GM21576 (cell line): ENCODE data around the gene TNS1.
A peak's percentile ranks its signal among the peaks of the same experiment; 100 is the strongest.

Experiments
- ATAC-seq: cut with Tn5 transposase; IDR thresholded peaks from one replicate; pipeline ENCODE4 v1.9.1; 2021; ENCODE audit warnings: mild to moderate bottlenecking, moderate library complexity; ENCODE audit not compliant: unreplicated experiment

The TNS1 gene

DNA sequence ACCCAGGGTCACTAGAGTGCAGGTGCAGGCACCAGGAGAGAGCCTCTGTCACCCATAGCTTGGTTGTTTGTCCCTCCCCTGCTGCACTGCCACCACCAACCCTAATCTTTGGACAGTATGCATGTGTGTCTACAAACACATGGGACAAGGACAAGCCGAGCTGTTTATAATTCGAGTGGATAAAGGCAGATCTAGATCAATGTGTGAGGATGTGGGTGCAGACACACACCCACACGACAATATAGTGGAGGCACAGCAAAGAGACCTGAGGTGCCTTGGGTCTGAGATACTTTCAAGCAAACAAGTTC is 199.2 kb downstream of the TNS1 start:
- ATAC-seq: no peak

GRCh38 chr2:217802876-217803652 is 199.7 kb downstream of the TNS1 start:
- no peak for ATAC-seq

DNA sequence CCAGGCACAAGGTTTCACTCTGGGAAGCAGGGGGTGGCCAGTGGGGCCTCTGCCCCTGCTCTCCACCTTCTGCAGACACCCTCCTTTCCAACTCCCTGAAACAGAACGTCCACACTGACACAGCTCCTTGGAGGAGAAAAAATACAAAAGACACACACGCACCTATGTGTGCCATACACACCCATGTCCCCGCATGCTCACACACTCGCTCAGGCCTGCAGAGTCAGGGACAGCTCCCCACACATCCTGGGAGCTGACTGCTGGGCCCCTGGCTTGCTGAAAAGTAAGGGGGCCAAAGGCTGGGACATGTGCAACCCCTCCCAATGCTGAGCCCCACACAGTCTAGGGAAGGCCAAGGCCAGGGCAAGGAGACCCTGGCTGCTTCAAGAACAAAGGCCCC is 200.5 kb downstream of the TNS1 start:
- ATAC-seq: no peak

GRCh38 chr2:217801711-217802110 is 201.1 kb downstream of the TNS1 start:
- ATAC-seq: no peak

GRCh38 chr2:217801115-217801531 is 201.7 kb downstream of the TNS1 start:
- ATAC-seq: no peak

GRCh38 chr2:217800433-217801114 is 202.2 kb downstream of the TNS1 start:
- no peak for ATAC-seq

DNA sequence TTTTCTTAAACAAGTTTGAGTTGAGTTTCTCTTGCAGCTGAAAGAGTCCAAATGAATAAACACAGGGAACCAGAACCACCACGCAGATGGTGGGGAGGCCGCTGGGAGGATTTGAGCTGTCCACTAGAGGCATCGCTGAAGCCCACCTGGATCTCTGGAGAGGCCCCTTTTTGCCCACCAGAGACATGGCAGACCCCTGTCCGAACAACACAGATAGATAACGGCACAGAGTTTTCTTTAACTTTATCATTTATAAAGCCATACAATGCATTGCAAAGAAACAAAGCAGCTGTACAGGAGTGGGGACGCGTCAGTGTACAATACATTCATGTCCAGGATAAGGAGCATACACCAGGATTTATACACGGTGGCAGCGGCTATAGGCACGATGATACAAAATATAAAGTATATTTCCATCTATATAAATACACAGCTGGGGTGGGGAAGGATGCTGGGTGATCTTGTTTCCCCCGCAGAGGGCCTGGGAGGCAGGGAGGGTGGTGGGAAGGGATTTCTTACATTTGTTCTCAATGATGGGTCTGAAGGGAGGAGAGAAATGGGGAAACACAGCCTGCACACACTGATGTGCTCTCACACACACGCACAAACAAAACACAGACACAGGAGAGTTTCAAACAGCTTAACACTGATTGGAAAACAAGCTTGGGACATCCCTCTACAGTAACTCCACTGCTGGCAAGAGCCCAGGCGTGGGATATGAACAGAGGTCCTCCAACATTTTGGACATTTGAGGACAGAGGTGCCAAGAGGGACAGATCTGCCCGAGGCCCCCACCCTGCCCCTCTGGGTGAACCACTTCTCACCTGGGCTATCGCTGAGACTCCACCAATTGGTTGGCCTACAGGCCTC is 203.0 kb downstream of the TNS1 start:
- no peak for ATAC-seq

DNA sequence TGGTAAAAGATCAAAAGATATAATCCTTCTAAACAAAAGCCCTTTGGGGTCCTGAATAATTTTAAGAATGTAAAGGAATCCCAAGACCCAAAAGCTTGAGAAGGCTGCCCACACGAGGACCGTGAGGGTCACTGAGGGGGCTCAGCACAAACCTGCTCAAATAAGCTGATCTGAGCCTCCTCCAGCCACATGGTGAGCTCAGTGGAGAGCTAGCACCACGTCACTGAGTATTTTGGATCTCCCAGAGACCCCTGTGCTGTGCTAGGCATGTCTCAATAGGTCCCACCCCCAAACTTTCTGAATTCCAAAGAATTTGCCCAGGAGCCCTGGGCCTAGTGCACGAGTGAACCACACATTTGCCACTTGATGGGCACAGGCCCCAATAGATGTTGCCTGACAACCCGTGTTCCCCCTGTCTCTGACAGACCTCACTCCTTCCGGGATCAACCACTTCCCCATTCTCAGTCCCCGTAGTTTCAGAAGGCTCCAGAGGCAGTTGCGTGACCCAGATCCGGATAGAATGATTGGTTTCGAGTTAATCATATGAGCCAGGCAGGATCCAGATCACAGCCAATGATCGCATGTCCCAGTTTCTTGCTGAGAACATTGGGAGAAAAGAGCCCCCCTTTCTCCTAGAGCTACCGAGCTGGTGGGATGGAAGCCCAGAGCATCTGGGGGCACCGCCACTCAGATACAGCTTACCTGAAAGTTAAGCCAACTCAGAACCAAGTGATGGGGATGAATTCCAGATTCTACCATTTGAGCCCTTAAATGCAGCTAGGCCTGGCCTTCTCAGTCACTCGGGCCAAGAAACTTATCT is 203.8 kb downstream of the TNS1 start:
- peak; percentile 63 for ATAC-seq

DNA sequence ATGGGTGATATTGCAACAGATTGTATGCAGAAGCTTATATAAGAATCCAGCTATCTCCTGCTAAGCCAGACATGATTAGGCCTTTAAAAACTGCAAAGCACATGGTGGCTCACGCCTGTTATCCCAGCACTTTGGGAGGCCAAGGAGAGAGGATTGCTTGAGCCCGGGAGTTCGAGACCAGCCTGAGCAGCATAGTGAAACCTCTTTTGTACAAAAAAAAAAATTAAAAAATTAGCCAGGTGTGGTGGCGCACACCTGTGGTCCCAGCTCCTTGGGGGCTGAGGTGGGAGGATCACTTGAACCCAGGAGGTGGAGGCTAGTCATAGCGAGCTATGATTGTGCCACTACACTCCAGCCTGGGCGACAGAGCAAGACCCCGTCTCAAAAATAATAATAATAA is 204.6 kb downstream of the TNS1 start:
- no peak for ATAC-seq

DNA sequence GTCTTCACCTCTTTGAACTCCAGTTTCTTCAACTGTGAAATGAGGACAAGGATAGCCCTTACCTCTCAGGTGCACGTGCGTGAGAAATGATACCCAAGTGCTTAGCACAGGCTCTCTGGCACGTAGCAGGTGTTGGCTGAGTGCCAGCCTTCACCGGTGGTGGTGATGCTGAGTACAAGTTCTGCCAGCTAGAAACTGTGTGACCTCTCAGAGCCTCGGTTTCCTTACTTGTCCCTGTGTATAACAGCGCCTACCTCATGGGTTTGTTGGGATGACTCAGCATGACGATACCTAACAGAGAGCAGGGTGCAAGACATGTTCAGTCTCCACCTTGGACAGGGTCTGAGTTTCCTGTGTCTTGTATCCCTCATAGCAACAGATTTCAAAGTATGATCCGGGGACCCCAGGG is 205.1 kb downstream of the TNS1 start:
- no peak for ATAC-seq

- ATAC-seq: no peak
These were observed 205.6 kb downstream of the TNS1 start for GRCh38 chr2:217797165-217797564.

DNA sequence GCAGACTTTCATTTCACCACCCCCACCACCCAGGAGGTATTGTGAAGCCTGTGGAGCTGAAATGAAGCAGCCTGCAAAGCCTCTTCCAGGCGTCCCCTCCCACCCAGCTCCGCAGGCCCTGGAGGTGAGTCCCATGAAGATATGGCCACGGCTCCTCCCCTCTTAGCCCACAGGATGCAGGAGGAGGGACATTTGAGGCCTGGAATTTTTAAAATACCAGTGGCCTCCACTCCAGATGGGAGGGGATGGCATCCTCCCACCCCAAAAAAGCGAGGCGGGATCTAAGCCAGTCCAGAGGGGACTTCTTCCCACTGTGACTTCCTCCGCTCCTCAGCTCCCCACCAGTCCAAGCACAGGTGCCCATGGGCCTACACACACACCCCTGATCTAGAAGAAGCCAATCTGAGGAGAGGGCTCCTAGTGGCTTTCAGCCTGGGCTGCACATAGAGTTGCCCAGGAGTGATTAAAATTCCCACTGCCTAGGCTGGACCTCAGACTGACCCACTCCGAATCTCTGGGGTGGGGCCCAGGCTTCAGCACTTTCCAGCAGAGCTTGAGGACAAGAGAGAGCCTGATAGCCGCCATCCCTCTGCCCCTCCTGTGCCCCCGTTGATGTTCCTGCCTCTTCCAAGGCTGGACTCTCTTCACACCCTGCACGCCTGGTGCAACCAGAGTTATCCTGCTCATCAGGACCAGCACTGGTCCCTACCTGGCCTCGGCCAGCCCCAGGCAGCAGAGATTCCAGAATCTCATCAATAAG is 206.9 kb downstream of the TNS1 start:
- ATAC-seq: no peak

DNA sequence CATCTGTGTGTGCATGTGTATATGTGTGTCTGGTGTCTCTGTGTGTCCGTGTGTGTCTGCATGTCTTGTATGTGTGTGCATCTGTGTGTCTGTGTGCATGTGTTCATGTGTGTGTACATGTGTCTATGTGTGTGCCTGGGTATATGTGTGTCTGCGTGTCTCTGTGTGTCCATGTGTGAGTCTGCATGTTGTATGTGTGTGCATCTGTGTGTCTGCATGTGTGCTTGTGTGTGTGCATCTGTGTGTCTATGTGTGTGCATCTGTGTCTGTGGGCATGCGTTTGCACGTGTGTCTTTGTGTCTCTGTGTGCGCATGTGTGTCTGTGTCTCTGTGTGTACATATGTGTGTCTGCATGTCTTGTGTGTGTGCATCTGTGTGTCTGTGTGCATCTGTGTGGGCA is 207.7 kb downstream of the TNS1 start:
- no peak for ATAC-seq

DNA sequence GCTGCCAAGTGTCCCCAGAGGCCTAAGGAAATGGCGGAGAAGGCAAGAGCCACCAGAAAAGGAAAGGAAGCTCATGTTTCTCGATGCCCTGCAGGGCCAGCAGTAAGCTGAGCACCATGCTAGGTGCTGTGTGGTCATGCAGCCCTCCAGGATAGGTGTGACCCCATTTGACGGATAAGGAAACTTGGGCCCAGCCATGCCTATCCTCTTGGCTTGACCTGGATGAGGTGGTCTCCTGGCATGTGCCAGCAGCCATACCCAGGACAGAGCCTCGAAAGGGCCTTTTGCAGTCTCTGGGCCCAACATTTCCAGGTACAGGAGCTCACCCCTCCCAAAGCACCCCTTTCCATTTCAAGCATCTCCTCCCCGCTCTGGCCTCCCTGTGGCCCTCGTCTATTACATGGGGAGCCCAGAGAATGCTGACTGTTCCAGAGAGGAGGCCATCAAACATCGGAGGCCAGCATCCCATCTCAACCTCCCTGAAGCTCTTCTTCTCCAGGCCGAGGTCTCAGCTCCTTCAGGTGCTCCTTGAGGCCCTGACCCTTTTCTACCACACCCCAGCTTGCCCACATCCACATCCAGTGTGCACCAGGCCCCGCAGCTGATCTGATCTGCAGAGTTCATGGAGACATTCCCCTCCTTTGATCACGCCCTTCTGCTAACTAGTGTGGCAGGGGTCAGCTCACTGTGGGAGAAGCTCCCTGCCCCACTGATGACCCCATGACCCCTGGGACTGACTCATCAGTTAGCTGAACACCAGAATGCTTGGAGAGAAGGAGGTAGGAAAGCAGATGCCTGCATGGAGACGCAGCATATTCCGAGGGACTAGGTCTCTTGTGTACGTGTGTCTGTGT is 208.4 kb downstream of the TNS1 start:
- ATAC-seq: no peak

DNA sequence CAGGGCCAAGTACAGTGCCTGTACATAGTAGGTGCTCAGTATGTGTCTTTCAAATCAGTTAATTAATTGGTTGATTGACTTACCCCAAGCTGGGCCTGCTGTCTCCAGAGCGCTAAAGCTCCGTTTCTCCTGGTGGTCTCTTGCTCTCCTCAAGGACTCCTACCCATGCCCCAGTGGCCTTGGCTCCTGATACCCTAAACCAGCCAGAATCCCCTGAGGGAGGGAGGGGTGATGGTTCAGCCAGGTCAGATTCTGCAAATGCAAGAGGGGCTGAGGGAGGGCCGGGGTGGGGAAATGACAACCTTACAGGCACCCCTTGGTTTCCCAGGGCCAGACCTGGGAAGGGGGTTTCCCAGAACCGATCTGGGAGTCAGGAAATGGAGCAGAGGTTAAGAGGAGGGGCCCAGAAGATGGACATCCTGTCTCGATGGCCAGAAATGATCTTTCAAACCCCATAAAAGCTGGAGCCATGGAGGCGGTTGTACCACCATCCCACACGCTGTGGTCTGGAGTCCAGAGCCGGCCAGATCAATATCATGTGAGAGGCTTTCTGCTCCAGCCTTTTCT is 209.1 kb downstream of the TNS1 start:
- ATAC-seq: no peak

DNA sequence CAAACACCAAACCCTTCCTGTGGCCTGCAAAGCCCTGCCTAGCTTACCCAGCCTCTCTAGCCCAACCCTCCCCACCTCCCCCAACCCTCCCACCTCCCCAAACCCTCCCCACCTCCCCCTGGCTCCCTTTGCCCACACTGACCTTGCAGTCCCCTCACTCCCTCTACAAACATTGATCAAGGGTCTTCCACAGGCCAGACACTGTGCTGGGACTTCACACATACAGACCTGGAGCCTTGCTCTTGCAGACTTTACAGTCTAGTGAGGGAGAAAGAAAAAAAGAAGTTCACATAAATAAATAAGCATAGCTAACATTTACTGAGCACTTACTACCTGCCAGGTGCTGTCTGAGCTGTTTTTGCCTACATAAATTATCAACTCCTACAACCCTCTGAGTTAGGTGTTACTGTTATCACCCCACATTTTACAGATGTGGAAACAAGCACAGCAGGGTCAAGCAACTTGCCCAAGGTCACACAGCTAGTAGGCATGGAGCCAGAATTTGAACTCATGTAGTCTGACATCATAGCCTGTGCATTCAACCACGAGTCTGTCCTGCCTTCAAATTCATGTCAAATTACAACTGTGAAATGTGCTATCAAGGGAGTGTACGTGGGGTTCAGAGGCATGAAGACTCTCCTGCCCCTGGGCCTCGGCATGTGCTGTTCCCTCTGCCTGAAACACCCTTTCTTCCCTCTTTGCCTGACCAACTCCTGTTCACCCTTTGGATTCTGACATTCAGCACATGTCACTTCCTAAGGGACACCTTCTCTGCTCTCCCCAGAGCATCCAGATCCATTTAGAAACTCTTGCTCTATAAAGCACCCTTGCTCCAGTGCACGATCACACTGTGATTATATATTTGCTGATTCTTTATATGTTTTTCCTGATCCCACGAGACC is 209.9 kb downstream of the TNS1 start:
- ATAC-seq: no peak

DNA sequence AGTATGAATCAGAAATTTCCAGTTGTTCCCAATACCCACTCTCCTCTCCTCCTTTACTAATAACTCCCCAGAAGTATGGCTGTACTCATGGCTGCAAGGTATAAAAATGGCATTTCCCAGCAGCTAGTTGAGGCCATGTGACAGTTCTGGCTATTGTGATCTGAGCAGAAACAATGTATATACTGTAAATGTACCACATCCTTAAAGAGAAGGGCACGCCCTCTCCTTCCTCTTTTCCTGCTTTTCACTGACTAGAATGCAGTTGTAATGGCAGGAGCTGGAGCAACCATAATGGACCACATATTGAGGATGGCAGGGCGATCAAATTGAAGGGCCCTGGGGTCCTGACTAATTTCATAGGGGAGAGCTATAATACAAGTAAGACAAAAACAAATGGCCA is 211.2 kb downstream of the TNS1 start:
- ATAC-seq: no peak
